Gastrocnemius medialis (tissue), 4 donors: ENCODE measurements around the gene GLTPD2. TPM values are rescaled to one million over a fixed set of nuclear protein-coding genes. Genes with fewer than 3 reads are reported as not detected.

Experiments
- ATAC-seq, 2 donors: fragments of 150-250 bp; one replicate each; pipeline ENCODE4 v1.9.1; 2016
- DNase-seq, 2 donors: peaks; one replicate each; pipeline ENCODE4 v3.0.0-alpha.2; 2019
- H3K27ac ChIP-seq, 4 donors: fragments of 200-600 bp; sonication (generic); 1 replicate in 1 of 4; 2 replicates in 3 of 4; pipeline ENCODE4 v1.5.1; 2016 to 2018; ENCODE audit warnings: mild to moderate bottlenecking in 2 of 4, moderate library complexity in 1 of 4
- H3K27me3 ChIP-seq, 3 donors: fragments of 200-600 bp; sonication (generic) in 2 of 3; 1 replicate in 1 of 3; 2 replicates in 2 of 3; pipeline versions ENCODE4 v1.5.1 to v1.6.0; 2016 to 2019; ENCODE audit warnings: mild to moderate bottlenecking in 1 of 3, moderate library complexity in 1 of 3
- H3K36me3 ChIP-seq, 2 donors: fragments of 200-600 bp; sonication (generic) in 1 of 2; one replicate each; pipeline ENCODE4 v1.5.1; 2017 to 2018
- H3K4me1 ChIP-seq, 2 donors: fragments of 200-600 bp; sonication (generic) in 1 of 2; one replicate each; pipeline ENCODE4 v1.5.1; 2016 to 2017; ENCODE audit warnings: mild to moderate bottlenecking in 2 of 2
- H3K4me3 ChIP-seq, 4 donors: fragments of 200-600 bp; sonication (generic) in 3 of 4; 1 replicate in 1 of 4; 2 replicates in 3 of 4; pipeline ENCODE4 v1.5.1; 2016 to 2019; ENCODE audit warnings: mild to moderate bottlenecking in 2 of 4
- H3K9me3 ChIP-seq, 3 donors: fragments of 200-600 bp; sonication (generic) in 2 of 3; 1 replicate in 1 of 3; 2 replicates in 2 of 3; pipeline ENCODE4 v1.5.1; 2016 to 2019
- CTCF ChIP-seq, 5 experiments: fragments of 450-650 bp in 3 of 5; fragments of 200-600 bp in 2 of 5; sonication (generic) in 2 of 5; IDR thresholded peaks in 4 of 5; conservative IDR thresholded peaks in 1 of 5; 1 replicate in 4 of 5; 2 replicates in 1 of 5; pipeline ENCODE4 v1.5.1; 2016 to 2019; ENCODE audit warnings: antibody characterized with exemption in 5 of 5, mild to moderate bottlenecking in 3 of 5, moderate library complexity in 3 of 5
- POLR2A ChIP-seq, 2 donors: fragments of 450-650 bp; IDR thresholded peaks; one replicate each; pipeline ENCODE4 v1.6.1; 2017; ENCODE audit warnings: antibody characterized with exemption in 2 of 2, mild to moderate bottlenecking in 2 of 2, moderate library complexity in 2 of 2
- in situ Hi-C, 4 donors: fragments of 200-750 bp; cut with MboI; loops; one replicate each; pipeline versions ENCODE4 v1.15.0 to v1.8.0; 2017; ENCODE audit warnings: low sequenced_read_pairs in 4 of 4
- intact Hi-C: fragments of 100-400 bp; cut with DNase I; formaldehyde crosslinking; loops from one replicate; pipeline ENCODE4 v1.15.1; 2023; ENCODE audit warnings: low total_unique reads
- total RNA-seq, 4 donors: library from RNA; depleted of rRNA; stranded (reverse); fragments of >200 nt; gene quantifications; one replicate each; pipeline versions ENCODE4 v1.1.0 to v1.2.3, GENCODE V29; 2016

Gene GLTPD2
- total RNA-seq, 4 donors from 2014 or later = 0.53 TPM; not detected in 3

DNA sequence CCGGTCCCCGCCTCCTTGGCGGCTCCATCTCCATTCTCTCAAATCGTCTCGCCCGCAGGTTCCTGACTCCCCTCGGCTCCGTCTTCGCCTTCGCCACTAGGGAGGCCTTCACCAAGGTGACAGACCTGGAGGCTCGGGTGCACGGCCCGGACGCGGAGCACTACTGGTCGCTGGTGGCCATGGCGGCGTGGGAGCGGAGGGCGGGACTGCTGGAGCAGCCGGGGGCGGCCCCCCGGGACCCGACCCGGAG lies 862 bp downstream of the GLTPD2 start:
- no peaks in the 10 kb centered on the region for H3K9me3 ChIP-seq
- intact Hi-C loops = no loop called here

GRCh38 chr17:4789951-4790704 lies 1.4 kb downstream of the GLTPD2 start:
- DNase-seq (peak; percentile 63 to 78), ATAC-seq (peak; percentile 92 to 94)
- H3K27ac ChIP-seq = peak overlapping the region; percentile 91 to 97 (median 95)
- TF ChIP-seq CTCF (IDR thresholded peaks at IDR 0.05 in 4 of 5, conservative IDR thresholded peaks at IDR 0.05 in 1 of 5) (peak; percentile 68 to 93 (median 90)), POLR2A (IDR thresholded peaks at IDR 0.05) (peak; percentile 83 to 88)
- peaks cover 7 to 19% (median 13%) of the 10 kb centered on the region in 3 donors for H3K27me3 ChIP-seq
- H3K36me3 ChIP-seq = no peaks in the 10 kb centered on the region
- peak overlapping the region; percentile 63 to 81 (median 68) for H3K4me3 ChIP-seq
- in situ Hi-C loops (loop anchor here (5.0 to 25.0 kb wide), 4 partner anchors 55 to 97 kb away; partner anchors contain the start of genes C17orf107 (in 2 of the 4), CXCL16 (in 1 of the 4), MED11 (in 1 of the 4) and ZMYND15 (in 1 of the 4)), intact Hi-C loops (loop anchor here (1.0 to 10.0 kb wide), 4 partner anchors 17 to 215 kb away; partner anchors contain the start of genes MED11, MINK1 and PLD2)
- H3K4me1 ChIP-seq = peaks cover 36 to 43% of the 10 kb centered on the region in 2 donors
- H3K9me3 ChIP-seq = no peaks in the 10 kb centered on the region

More for the DNA sequence above, 862 bp downstream of the GLTPD2 start:
- Histone ChIP-seq H3K27me3 (peaks cover 9 to 23% (median 17%) of the 10 kb centered on the region in 3 donors), H3K36me3 (no peaks in the 10 kb centered on the region), H3K27ac (peak overlapping the region; percentile 91 to 97 (median 95)), H3K4me1 (peaks cover 36 to 44% of the 10 kb centered on the region in 2 donors), H3K4me3 (peak overlapping the region; percentile 63 to 81 (median 68))
- DNase-seq (no peak), ATAC-seq (peak in 1 of 2 donors; percentile 18)
- in situ Hi-C loops = loop anchor here (5.0 to 25.0 kb wide), 4 partner anchors 55 to 98 kb away; partner anchors contain the start of genes C17orf107 (in 2 of the 4), CXCL16 (in 1 of the 4), MED11 (in 1 of the 4) and ZMYND15 (in 1 of the 4)
- TF ChIP-seq CTCF (IDR thresholded peaks at IDR 0.05 in 4 of 5, conservative IDR thresholded peaks at IDR 0.05 in 1 of 5) (no peak), POLR2A (IDR thresholded peaks at IDR 0.05) (no peak)

DNA sequence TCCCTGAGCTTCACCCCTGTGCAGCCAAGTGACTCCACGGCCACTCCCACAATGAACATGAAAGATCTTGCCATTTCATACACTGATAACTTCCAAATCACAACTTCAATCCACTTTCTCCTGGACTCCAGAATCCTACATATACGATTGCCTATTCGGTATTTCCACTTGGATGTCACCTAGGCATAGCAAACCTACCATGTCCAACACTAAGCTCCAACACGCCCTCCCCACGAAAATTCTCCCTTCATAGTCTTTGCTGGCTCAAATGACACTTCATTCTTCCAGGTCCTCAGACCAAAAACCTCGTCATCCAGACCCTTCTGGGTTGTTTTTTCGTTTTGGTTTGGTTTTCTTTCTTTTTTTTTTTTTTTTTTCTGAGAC lies 1.9 kb downstream of the GLTPD2 start:
- H3K27me3 ChIP-seq = peaks cover 2 to 14% (median 7%) of the 10 kb centered on the region in 3 donors
- no peaks in the 10 kb centered on the region for H3K9me3 ChIP-seq
- intact Hi-C loops = loop anchor here (1.0 to 10.0 kb wide), 4 partner anchors 17 to 216 kb away; partner anchors contain the start of genes MED11, MINK1 and PLD2
- TF ChIP-seq POLR2A (IDR thresholded peaks at IDR 0.05) (no peak), CTCF (IDR thresholded peaks at IDR 0.05 in 4 of 5, conservative IDR thresholded peaks at IDR 0.05 in 1 of 5) (no peak)
- H3K4me1 ChIP-seq = peaks cover 32 to 41% of the 10 kb centered on the region in 2 donors
- H3K4me3 ChIP-seq = peak overlapping the region; percentile 63 to 81 (median 68)
- peak overlapping the region; percentile 91 to 97 (median 95) for H3K27ac ChIP-seq
- H3K36me3 ChIP-seq = no peaks in the 10 kb centered on the region
- in situ Hi-C loops = loop anchor here in 2 of 4 donors (25.0 kb wide), 1 partner anchor 97 kb away; the partner anchor contains the start of gene C17orf107 (in 2 of the 2)
- DNase-seq (no peak), ATAC-seq (no peak)

DNA sequence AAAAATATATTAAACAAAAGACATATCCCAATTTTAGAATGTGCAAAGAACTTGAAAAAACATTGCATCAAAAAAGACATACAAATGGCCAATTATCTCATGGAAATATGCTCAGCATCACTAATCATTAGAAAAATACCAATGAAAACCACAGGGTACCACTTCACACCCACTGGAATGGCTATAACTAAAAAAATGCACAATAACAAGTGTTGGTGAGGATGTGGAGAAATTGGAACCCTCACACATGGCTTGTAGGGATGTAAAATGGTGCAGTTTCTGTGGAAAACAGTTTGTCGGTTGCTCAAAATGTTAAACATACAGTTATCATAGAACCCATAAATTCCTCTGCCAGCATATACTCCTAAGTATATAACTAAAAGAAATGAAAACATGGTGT lies 6.4 kb downstream of the GLTPD2 start:
- no peak for DNase-seq
- intact Hi-C loops (loop anchor here (10.0 kb wide), 1 partner anchor 220 kb away; no protein-coding TSS in a partner anchor), in situ Hi-C loops (loop anchor here in 2 of 4 donors (25.0 kb wide), 1 partner anchor 92 kb away; the partner anchor contains the start of gene C17orf107 (in 2 of the 2))
- no peak for TF ChIP-seq POLR2A (IDR thresholded peaks at IDR 0.05)
- Histone ChIP-seq H3K9me3 (no peaks in the 10 kb centered on the region), H3K27me3 (no peaks in the 10 kb centered on the region), H3K4me3 (peak overlapping the region in 2 of 4 donors; percentile 88 to 96), H3K36me3 (peaks cover 0 to 25% of the 10 kb centered on the region in 2 donors), H3K27ac (peak overlapping the region in 3 of 4 donors; percentile 86 to 95 (median 93)), H3K4me1 (peaks cover 10 to 15% of the 10 kb centered on the region in 2 donors)
- no peak for ATAC-seq

DNA sequence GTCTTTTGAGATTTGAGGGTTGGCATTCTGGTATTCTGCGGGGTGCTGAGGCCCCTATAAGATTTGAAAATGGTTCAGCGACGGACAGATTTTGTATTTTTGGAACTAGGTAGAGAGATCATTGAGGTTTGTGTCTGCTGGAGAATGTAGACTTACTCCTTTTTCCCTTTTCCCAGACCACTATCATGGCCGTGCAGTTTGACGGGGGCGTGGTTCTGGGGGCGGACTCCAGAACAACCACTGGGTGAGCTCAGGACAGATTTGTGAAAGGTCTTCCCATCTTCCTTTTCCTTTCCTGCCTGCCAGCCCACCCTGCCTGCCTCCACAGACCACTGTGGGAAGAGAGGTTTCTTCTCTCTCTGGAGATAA lies 7.8 kb downstream of the GLTPD2 start:
- intact Hi-C loops (loop anchor here (2.0 to 10.0 kb wide), 2 partner anchors 200 to 222 kb away; partner anchors contain the start of genes INCA1 and KIF1C), in situ Hi-C loops (loop anchor here in 2 of 4 donors (25.0 kb wide), 1 partner anchor 91 kb away; the partner anchor contains the start of gene C17orf107 (in 2 of the 2))
- DNase-seq = no peak
- H3K27ac ChIP-seq = peak overlapping the region; percentile 86 to 95 (median 90)
- no peak for TF ChIP-seq POLR2A (IDR thresholded peaks at IDR 0.05)
- no peak for TF ChIP-seq CTCF (IDR thresholded peaks at IDR 0.05 in 4 of 5, conservative IDR thresholded peaks at IDR 0.05 in 1 of 5)
- H3K27me3 ChIP-seq = no peaks in the 10 kb centered on the region
- peaks cover 6 to 11% of the 10 kb centered on the region in 2 donors for H3K4me1 ChIP-seq
- peak overlapping the region; percentile 68 to 96 (median 80) for H3K4me3 ChIP-seq
- H3K36me3 ChIP-seq = peaks cover 0 to 25% of the 10 kb centered on the region in 2 donors
- peak; percentile 26 to 29 for ATAC-seq
- H3K9me3 ChIP-seq = no peaks in the 10 kb centered on the region
